Upper lobe of left lung (tissue), 6 donors: ENCODE measurements around the gene PM20D2. TPM values are rescaled to one million over a fixed set of nuclear protein-coding genes. Genes with fewer than 3 reads are reported as not detected.

Experiments used
- ATAC-seq, 2 donors: fragments of 200-7000 bp; cut with Tn5 transposase; one replicate each; pipeline ENCODE4 v1.9.1; 2022; ENCODE audit warnings: mild to moderate bottlenecking in 2 of 2, moderate library complexity in 2 of 2; ENCODE audit not compliant: low FRiP score in 2 of 2
- DNase-seq, 2 donors: peaks; one replicate each; pipeline ENCODE4 v3.0.0-alpha.2; 2019 to 2020
- H3K27ac ChIP-seq, 4 donors: fragments of 200-600 bp; sonication (generic); one replicate each; pipeline ENCODE4 v1.5.1; 2016 to 2019
- H3K27me3 ChIP-seq, 4 donors: fragments of 200-600 bp; sonication (generic); one replicate each; pipeline ENCODE4 v1.5.1; 2017 to 2019
- H3K36me3 ChIP-seq, 4 donors: fragments of 200-600 bp; sonication (generic); one replicate each; pipeline ENCODE4 v1.5.1; 2016 to 2019
- H3K4me1 ChIP-seq, 4 donors: fragments of 200-600 bp; sonication (generic); one replicate each; pipeline ENCODE4 v1.5.1; 2018 to 2019
- H3K4me3 ChIP-seq, 4 donors: fragments of 200-600 bp; sonication (generic); one replicate each; pipeline ENCODE4 v1.5.1; 2017 to 2019; ENCODE audit warnings: mild to moderate bottlenecking in 2 of 4, moderate library complexity in 1 of 4
- H3K9me3 ChIP-seq, 4 donors: fragments of 200-600 bp; sonication (generic); one replicate each; pipeline ENCODE4 v1.5.1; 2018 to 2019
- EP300 ChIP-seq, 4 donors: sonication (generic); formaldehyde crosslinking; IDR thresholded peaks; one replicate each; pipeline ENCODE4 v1.5.1; 2017; ENCODE audit warnings: antibody characterized with exemption in 4 of 4, control low read depth in 2 of 4
- POLR2A ChIP-seq, 4 donors: fragments of 450-650 bp; IDR thresholded peaks; one replicate each; pipeline ENCODE4 v1.5.1; 2016 to 2017; ENCODE audit warnings: antibody characterized with exemption in 4 of 4, mild to moderate bottlenecking in 2 of 4
- POLR2AphosphoS5 ChIP-seq, 2 donors: sonication (generic); formaldehyde crosslinking; IDR thresholded peaks; one replicate each; pipeline ENCODE4 v1.5.1; 2017; ENCODE audit warnings: antibody characterized with exemption in 2 of 2
- WGBS, 2 donors: methylation state at CpG; one replicate each; pipeline ENCODE4 v1.1.5; 2017 to 2018; 5-methylcytosine and 5-hydroxymethylcytosine counted together
- total RNA-seq, 6 donors: library from RNA; depleted of rRNA in 4 of 6; stranded (reverse); fragments of >200 nt in 4 of 6; gene quantifications; one replicate each; pipeline versions ENCODE4 v1.1.0 to v1.2.1, GENCODE V29; 2016 to 2021
- TF ChIP-seq, protein P1 (sequence below), 6 experiments: fragments of 450-650 bp in 4 of 6; fragments of 200-600 bp in 2 of 6; sonication (generic) in 2 of 6; IDR thresholded peaks; one replicate each; pipeline ENCODE4 v1.5.1; 2016 to 2019; ENCODE audit warnings: antibody characterized with exemption in 6 of 6
- donor health status: DM: no; HTN: no; CAD: no; lungs with moderate emphysema.
- donor health status: DM: no; HTN: yes; CAD: no; lungs with severe emphysema.

Gene PM20D2
- total RNA-seq, 6 donors from 2014 or later = 2.9 to 15.0 (median 5.4) TPM

DNA sequence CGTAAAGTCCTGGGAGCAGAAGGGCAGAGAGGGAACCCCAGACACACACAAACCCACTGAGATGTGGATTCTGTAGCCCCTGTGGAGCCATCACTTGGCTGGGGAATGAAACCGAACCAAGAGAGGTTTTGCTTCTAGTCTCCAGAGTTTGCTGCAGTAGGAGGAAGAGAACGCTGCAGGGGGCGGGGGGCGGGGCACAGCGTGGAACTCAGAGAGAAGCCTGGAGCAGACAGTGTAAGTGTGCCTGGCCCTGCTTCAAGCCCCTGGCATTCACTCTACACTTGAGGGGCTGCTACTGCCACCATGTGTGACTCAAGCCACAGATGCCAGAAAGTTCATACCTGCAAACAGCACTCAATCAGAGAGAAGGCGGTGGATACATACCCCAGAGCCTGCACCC is 52.4 kb downstream of the PM20D2 start:
- no peak for DNase-seq
- no peaks in the 10 kb centered on the region for H3K27me3 ChIP-seq
- no peak for ATAC-seq
- no peaks in the 10 kb centered on the region for H3K36me3 ChIP-seq
- TF ChIP-seq, protein P1, sequence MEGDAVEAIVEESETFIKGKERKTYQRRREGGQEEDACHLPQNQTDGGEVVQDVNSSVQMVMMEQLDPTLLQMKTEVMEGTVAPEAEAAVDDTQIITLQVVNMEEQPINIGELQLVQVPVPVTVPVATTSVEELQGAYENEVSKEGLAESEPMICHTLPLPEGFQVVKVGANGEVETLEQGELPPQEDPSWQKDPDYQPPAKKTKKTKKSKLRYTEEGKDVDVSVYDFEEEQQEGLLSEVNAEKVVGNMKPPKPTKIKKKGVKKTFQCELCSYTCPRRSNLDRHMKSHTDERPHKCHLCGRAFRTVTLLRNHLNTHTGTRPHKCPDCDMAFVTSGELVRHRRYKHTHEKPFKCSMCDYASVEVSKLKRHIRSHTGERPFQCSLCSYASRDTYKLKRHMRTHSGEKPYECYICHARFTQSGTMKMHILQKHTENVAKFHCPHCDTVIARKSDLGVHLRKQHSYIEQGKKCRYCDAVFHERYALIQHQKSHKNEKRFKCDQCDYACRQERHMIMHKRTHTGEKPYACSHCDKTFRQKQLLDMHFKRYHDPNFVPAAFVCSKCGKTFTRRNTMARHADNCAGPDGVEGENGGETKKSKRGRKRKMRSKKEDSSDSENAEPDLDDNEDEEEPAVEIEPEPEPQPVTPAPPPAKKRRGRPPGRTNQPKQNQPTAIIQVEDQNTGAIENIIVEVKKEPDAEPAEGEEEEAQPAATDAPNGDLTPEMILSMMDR (IDR thresholded peaks at IDR 0.05) = no peak
- TF ChIP-seq EP300 (IDR thresholded peaks at IDR 0.05) = no peak
- TF ChIP-seq POLR2AphosphoS5 (IDR thresholded peaks at IDR 0.05) = no peak
- no peak for TF ChIP-seq POLR2A (IDR thresholded peaks at IDR 0.05)
- no peak overlapping the region for H3K4me3 ChIP-seq
- H3K9me3 ChIP-seq = peaks cover 3 to 17% (median 13%) of the 10 kb centered on the region in 4 donors
- WGBS, 2 donors = 67 to 71% methylated on average over 7 of the region's 7 CpGs
- no peaks in the 10 kb centered on the region for H3K4me1 ChIP-seq
- no peak overlapping the region for H3K27ac ChIP-seq

DNA sequence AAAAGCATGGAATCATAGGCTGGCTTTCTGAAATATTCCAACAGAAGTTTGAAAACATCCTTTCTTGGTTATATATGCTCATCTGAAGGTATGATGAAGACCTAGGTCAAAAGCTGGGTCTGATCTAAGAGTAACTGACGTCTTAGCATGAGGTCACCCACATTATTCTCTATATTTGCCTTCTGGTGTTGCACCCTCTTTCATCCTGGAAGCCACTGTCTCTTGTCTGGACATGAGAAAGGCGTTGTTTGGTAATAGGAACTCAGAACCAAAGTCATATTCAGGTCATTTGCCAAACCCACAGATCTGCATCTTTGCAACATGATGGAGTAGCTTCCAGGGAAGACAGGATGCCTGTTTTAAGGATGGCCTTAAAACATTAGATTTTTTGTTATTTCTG is 53.7 kb downstream of the PM20D2 start:
- ATAC-seq (no peak), DNase-seq (no peak)
- Histone ChIP-seq H3K27me3 (no peaks in the 10 kb centered on the region), H3K27ac (no peak overlapping the region), H3K4me1 (no peaks in the 10 kb centered on the region), H3K4me3 (no peak overlapping the region), H3K9me3 (peaks cover 3 to 13% (median 8%) of the 10 kb centered on the region in 4 donors), H3K36me3 (no peaks in the 10 kb centered on the region)
- 61% methylated on average over 2 of the region's 2 CpGs for WGBS, 2 donors
- TF ChIP-seq POLR2A (IDR thresholded peaks at IDR 0.05) = no peak
- TF ChIP-seq, protein P1 (IDR thresholded peaks at IDR 0.05) = no peak
- TF ChIP-seq POLR2AphosphoS5 (IDR thresholded peaks at IDR 0.05) = no peak
- no peak for TF ChIP-seq EP300 (IDR thresholded peaks at IDR 0.05)

- Histone ChIP-seq H3K9me3 (peaks cover 0 to 1% (median 0%) of the 10 kb centered on the region in 4 donors), H3K4me1 (no peaks in the 10 kb centered on the region), H3K4me3 (no peak overlapping the region), H3K27ac (no peak overlapping the region), H3K27me3 (no peaks in the 10 kb centered on the region), H3K36me3 (no peaks in the 10 kb centered on the region)
- ATAC-seq (peak in 1 of 2 donors; percentile 43), DNase-seq (no peak)
- no peak for TF ChIP-seq POLR2AphosphoS5 (IDR thresholded peaks at IDR 0.05)
- TF ChIP-seq, protein P1 (IDR thresholded peaks at IDR 0.05) = no peak
- TF ChIP-seq POLR2A (IDR thresholded peaks at IDR 0.05) = no peak
- no peak for TF ChIP-seq EP300 (IDR thresholded peaks at IDR 0.05)
- 87 to 95% methylated on average over 5 to 7 of the region's 7 CpGs for WGBS, 2 donors
Measured at GRCh38 chr6:89200706-89201215, 54.9 kb downstream of the PM20D2 start.

DNA sequence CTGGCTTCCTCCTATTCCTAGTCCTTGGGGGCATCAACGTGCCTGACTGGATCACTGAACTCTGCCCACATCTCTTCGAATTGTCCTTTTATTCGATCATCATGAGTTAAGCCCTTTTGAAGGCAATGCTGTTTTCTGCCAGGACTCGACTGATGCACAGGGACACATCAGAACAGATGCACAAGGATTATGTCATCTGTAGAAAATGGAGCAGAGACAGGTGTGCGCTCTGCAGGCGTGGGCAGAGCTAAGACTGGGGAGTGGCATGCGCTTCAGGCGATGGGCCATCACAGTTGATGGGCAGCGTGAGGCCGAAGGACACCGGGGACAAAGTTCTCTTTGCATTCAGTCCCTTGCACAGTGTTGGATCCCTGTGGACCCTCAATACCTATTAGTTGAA is 58.2 kb downstream of the PM20D2 start:
- Histone ChIP-seq H3K4me1 (no peaks in the 10 kb centered on the region), H3K36me3 (no peaks in the 10 kb centered on the region), H3K27ac (no peak overlapping the region), H3K9me3 (no peaks in the 10 kb centered on the region), H3K4me3 (no peak overlapping the region), H3K27me3 (no peaks in the 10 kb centered on the region)
- DNase-seq = no peak
- TF ChIP-seq POLR2AphosphoS5 (IDR thresholded peaks at IDR 0.05) (no peak), EP300 (IDR thresholded peaks at IDR 0.05) (no peak)
- TF ChIP-seq, protein P1 (IDR thresholded peaks at IDR 0.05) = no peak
- ATAC-seq = no peak
- 86 to 91% methylated on average over 11 of the region's 11 CpGs for WGBS, 2 donors

GRCh38 chr6:89205819-89206218 is 60.0 kb downstream of the PM20D2 start:
- Histone ChIP-seq H3K4me3 (no peak overlapping the region), H3K27me3 (no peaks in the 10 kb centered on the region), H3K27ac (no peak overlapping the region), H3K9me3 (no peaks in the 10 kb centered on the region), H3K36me3 (no peaks in the 10 kb centered on the region), H3K4me1 (no peaks in the 10 kb centered on the region)
- WGBS, 2 donors = 77 to 80% methylated on average over 4 of the region's 4 CpGs
- DNase-seq (no peak), ATAC-seq (no peak)
- TF ChIP-seq POLR2A (IDR thresholded peaks at IDR 0.05) (no peak), POLR2AphosphoS5 (IDR thresholded peaks at IDR 0.05) (no peak), EP300 (IDR thresholded peaks at IDR 0.05) (no peak)
- TF ChIP-seq, protein P1 (IDR thresholded peaks at IDR 0.05) = no peak
